ENCODE measurements around the gene TNFRSF9. TPM values are rescaled to one million over a fixed set of nuclear protein-coding genes. Genes with fewer than 3 reads are reported as not detected.

Gene TNFRSF9
- total RNA-seq, 4 donors from 2014 or later, result 0.15 to 0.19 TPM; not detected in 2

DNA sequence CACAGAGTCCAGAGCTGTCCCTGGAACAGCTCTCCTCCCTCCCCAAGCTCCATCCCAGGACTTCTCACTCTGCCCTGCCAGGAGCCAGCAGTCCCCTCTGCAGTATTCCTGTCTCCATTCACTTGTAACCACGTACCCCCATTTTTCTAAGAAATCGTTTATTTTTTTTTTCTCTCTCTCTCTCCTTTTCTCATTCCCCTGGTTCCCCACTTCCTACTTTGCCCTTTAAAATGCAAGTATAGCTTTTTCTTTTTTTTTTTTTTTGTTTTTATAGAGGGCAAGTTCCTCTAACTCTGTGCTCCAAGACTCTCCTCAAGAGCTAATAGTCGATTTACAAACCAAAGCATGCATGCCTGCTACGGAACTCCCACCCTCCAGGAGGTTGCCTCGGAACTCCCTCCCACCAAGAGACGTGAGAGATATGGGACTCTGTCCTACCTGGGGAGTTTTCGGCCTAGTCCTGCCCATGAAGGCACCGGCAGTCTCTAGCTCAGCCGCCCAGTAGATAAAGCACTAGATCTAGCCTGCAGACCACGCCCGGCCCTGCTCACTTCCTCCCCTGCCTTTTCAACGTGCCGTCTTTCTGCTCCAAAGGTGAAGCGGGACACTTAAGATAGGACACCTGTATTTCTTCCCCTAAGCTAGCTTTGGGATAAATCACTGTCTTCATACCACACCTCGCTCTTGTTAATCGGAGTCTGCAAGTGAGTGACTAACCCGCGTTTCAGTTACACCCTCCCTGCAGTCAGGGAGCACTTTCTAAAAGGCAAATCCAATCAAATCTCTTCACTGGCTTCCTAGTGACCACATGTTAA is 27.7 kb downstream of the TNFRSF9 start:
- H3K4me1 ChIP-seq, result peaks cover 0 to 6% (median 0%) of the 10 kb centered on the region in 3 donors
- H3K27me3 ChIP-seq, result peaks cover 0 to 19% (median 0%) of the 10 kb centered on the region in 4 donors
- no peaks in the 10 kb centered on the region for H3K36me3 ChIP-seq
- TF ChIP-seq POLR2A (IDR thresholded peaks at IDR 0.05), result no peak
- TF ChIP-seq CTCF (IDR thresholded peaks at IDR 0.05), result no peak
- H3K27ac ChIP-seq, result no peak overlapping the region
- no peak for DNase-seq
- whole genome bisulfite sequencing, 2 donors, result 53 to 54% methylated on average over 15 to 18 of the region's 18 CpGs
- intact Hi-C loops (cut with DNase I), result no loop called here
- peak overlapping the region in 1 of 4 donors; percentile 10 for H3K4me3 ChIP-seq
- H3K9me3 ChIP-seq, result no peaks in the 10 kb centered on the region

DNA sequence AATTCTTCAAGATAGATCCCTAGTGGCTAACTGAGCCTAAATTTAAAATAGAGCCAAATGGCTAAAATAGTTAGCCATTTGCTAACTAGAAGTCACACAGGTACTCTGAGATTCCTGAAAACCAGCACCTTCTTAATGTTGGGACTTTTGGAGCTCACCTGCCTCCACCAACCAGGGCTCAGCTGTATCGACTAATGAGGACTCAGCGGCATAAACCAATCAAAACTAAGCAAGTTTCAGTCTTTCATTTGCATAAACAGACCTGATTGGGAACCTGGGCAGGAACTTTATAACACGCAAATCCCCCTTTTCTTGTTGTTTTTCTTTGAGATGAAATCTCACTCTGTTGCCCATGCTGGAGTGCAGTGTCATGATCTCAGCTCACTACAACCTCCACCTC is 28.5 kb downstream of the TNFRSF9 start:
- Histone ChIP-seq H3K36me3 (no peaks in the 10 kb centered on the region), H3K9me3 (no peaks in the 10 kb centered on the region), H3K27ac (no peak overlapping the region), H3K27me3 (peaks cover 0 to 17% (median 0%) of the 10 kb centered on the region in 4 donors), H3K4me1 (peaks cover 0 to 6% (median 0%) of the 10 kb centered on the region in 3 donors), H3K4me3 (no peak overlapping the region)
- TF ChIP-seq CTCF (IDR thresholded peaks at IDR 0.05) (no peak), POLR2A (IDR thresholded peaks at IDR 0.05) (no peak)
- no peak for DNase-seq
- intact Hi-C loops (cut with DNase I), result no loop called here
- WGBS, 2 donors, result 86% methylated on average over 3 of the region's 3 CpGs

DNA sequence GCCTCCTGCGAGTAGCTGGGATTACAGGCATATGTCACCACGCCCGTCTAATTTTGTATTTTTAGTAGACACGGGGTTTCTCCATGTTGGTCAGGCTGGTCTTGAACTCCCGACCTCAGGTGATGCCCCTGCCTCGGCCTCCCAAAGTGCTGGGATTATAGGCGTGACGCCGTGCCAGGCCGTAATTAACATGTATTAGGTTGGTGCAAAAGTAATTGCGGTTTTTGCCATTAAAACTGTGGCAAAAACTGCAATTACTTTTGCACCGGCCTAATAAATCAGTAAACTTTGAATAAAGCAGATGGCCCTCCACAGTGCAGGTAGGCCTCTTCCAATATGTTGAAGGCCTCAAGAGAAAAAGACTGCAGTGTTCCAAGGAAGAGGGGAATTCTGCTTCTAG is 35.4 kb downstream of the TNFRSF9 start:
- Histone ChIP-seq H3K4me1 (peaks cover 0 to 5% (median 0%) of the 10 kb centered on the region in 3 donors), H3K36me3 (no peaks in the 10 kb centered on the region), H3K27ac (no peak overlapping the region), H3K9me3 (no peaks in the 10 kb centered on the region), H3K4me3 (no peak overlapping the region), H3K27me3 (no peaks in the 10 kb centered on the region)
- TF ChIP-seq CTCF (IDR thresholded peaks at IDR 0.05) (no peak), POLR2A (IDR thresholded peaks at IDR 0.05) (no peak)
- 65 to 81% methylated on average over 6 to 7 of the region's 12 CpGs for WGBS, 2 donors
- no peak for DNase-seq
- intact Hi-C loops (cut with DNase I), result loop anchor here (10.0 kb wide), 2 partner anchors 90 to 240 kb away; no protein-coding TSS in a partner anchor

DNA sequence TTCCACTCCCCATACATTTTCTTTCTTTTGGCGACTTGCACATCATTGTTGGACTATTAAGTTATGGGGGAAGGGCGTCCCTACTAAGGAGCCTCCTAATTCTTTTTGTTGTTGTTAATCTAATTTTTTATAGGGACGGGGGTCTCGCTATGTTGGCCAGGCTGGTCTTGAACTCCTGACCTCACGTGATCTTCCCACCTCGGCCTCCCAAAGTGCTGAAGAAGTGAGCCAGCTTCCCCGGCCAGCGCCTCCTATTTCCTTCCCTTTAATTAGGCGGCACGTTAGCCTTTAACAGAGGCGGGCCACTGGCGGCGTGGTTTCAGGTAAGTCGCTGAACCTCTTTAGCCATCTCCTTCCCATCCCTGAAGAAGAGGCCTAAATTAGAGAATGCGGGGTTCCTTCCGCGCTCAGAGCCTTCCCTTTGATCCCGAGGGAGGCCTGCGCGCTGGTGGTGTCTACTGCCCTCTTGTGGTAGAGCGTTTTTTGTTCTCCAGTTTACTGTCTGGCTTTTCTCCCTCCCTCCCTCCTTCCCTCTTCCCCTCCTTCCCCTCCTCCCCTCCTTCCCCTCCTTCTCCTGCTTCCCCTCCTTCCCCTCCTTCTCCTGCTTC is 38.1 kb downstream of the TNFRSF9 start:
- 14 to 25% methylated on average over 21 of the region's 21 CpGs for WGBS, 2 donors
- no peaks in the 10 kb centered on the region for H3K27me3 ChIP-seq
- H3K27ac ChIP-seq, result no peak overlapping the region
- intact Hi-C loops (cut with DNase I), result loop anchor here (10.0 kb wide), 2 partner anchors 88 to 238 kb away; no protein-coding TSS in a partner anchor
- H3K4me1 ChIP-seq, result peaks cover 0 to 5% (median 0%) of the 10 kb centered on the region in 3 donors
- TF ChIP-seq POLR2A (IDR thresholded peaks at IDR 0.05), result no peak
- peak; percentile 53 to 70 (median 66) for TF ChIP-seq CTCF (IDR thresholded peaks at IDR 0.05)
- DNase-seq, result no peak
- no peaks in the 10 kb centered on the region for H3K36me3 ChIP-seq
- H3K9me3 ChIP-seq, result no peaks in the 10 kb centered on the region
- peak overlapping the region in 2 of 4 donors; percentile 8 to 53 for H3K4me3 ChIP-seq

GRCh38 chr1:7899741-7900140 is 40.9 kb downstream of the TNFRSF9 start:
- Histone ChIP-seq H3K36me3 (no peaks in the 10 kb centered on the region), H3K4me1 (peaks cover 0 to 5% (median 0%) of the 10 kb centered on the region in 3 donors), H3K27me3 (no peaks in the 10 kb centered on the region), H3K4me3 (no peak overlapping the region), H3K27ac (no peak overlapping the region), H3K9me3 (no peaks in the 10 kb centered on the region)
- DNase-seq, result no peak
- 75 to 78% methylated on average over 4 of the region's 4 CpGs for WGBS, 2 donors
- intact Hi-C loops (cut with DNase I), result loop anchor here (10.0 kb wide), 2 partner anchors 85 to 235 kb away; no protein-coding TSS in a partner anchor
- no peak for TF ChIP-seq POLR2A (IDR thresholded peaks at IDR 0.05)
- TF ChIP-seq CTCF (IDR thresholded peaks at IDR 0.05), result no peak

Measured in esophagus squamous epithelium (tissue), 5 donors.